ENCODE results near the gene UBE3A. TPM values are rescaled to one million over a fixed set of nuclear protein-coding genes. Genes with fewer than 3 reads are reported as not detected.
A peak's percentile ranks its signal among the peaks of the same experiment; 100 is the strongest.

The UBE3A gene
- total RNA-seq, 1 donor from 2014 or later = 90.0 TPM

GRCh38 chr15:25331860-25332259 lies 107.0 kb downstream of the UBE3A start:
- DNase-seq (ENCODE audit: low read depth) = no peak

- DNase-seq (ENCODE audit: low read depth) = no peak
These were observed 107.4 kb downstream of the UBE3A start for GRCh38 chr15:25331404-25331803.

GRCh38 chr15:25329696-25330095 lies 109.1 kb downstream of the UBE3A start:
- DNase-seq (ENCODE audit: low read depth) = no peak

- DNase-seq (ENCODE audit: low read depth) = peak; percentile 65
These were observed 111.1 kb downstream of the UBE3A start for GRCh38 chr15:25327686-25328085.

- DNase-seq (ENCODE audit: low read depth) = no peak
These were observed 113.6 kb downstream of the UBE3A start for GRCh38 chr15:25325187-25325586.

GRCh38 chr15:25323420-25323819 lies 115.4 kb downstream of the UBE3A start:
- DNase-seq (ENCODE audit: low read depth) = no peak

GRCh38 chr15:25287823-25288222 lies 151.0 kb downstream of the UBE3A start:
- no peak for DNase-seq (ENCODE audit: low read depth)

Measured in renal cortical epithelial cell (primary cell).